GM12874 (cell line): ENCODE data around the gene CEACAM19.

Experiments
- TF ChIP-seq, protein P1 (sequence below): IDR thresholded peaks from 2 replicates; pipeline ENCODE4 v1.5.1; 2011; ENCODE audit warnings: low read depth, mild to moderate bottlenecking, control low read depth, low read length, moderate library complexity; ENCODE audit not compliant: insufficient read depth

Gene CEACAM19

GRCh38 chr19:44722131-44723121 is 51.1 kb downstream of the CEACAM19 start:
- TF ChIP-seq, protein P1, sequence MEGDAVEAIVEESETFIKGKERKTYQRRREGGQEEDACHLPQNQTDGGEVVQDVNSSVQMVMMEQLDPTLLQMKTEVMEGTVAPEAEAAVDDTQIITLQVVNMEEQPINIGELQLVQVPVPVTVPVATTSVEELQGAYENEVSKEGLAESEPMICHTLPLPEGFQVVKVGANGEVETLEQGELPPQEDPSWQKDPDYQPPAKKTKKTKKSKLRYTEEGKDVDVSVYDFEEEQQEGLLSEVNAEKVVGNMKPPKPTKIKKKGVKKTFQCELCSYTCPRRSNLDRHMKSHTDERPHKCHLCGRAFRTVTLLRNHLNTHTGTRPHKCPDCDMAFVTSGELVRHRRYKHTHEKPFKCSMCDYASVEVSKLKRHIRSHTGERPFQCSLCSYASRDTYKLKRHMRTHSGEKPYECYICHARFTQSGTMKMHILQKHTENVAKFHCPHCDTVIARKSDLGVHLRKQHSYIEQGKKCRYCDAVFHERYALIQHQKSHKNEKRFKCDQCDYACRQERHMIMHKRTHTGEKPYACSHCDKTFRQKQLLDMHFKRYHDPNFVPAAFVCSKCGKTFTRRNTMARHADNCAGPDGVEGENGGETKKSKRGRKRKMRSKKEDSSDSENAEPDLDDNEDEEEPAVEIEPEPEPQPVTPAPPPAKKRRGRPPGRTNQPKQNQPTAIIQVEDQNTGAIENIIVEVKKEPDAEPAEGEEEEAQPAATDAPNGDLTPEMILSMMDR: no peak

DNA sequence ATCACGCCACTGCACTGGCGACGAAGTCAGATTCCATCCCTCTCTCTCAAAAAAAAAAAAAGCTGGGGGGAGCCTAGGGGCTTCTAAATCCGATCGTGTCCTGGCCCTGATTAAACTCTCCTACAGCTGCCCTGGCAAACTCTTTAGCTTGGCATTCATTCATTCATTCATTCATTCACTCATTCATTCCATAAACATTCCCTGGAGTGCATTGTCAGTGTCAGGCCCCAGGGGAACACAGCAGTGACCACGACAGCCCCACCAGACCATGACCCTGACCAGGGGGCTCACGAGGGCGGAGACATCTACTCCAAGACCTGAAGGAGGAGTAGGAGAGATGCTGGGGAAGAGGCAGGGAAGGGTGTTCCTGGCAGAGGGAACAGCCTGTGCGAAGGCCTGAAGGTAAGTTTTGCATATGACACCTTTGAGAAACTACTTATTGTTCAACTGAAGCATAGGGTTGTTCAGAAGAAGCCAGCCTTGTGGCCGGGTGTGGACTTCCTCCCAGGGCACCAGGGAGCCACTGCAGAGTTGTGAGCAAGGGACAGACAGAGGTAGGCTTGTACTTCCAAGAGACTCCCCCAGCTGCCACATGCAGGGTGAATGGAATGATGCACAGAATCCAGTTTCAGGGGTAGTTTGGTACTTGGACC is 52.1 kb downstream of the CEACAM19 start:
- TF ChIP-seq, protein P1: no peak

DNA sequence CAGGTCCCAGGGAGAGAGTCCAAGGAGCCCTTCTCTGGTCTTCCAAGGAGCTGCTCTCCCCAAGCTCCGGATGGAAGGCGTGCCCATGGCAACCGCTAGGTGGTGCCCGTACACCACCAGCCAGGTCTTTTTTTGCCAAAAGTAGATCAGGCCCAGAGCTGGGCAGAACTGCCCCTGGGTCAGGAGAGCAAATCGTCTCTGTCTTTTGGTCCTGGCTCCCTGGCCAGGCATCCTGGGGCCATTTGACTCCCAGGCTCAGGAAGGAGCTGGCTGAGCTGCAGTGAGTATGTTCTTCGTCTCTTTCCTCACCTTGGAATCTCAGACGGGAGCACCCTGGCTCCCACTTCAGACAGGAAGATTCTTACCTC is 52.7 kb downstream of the CEACAM19 start:
- TF ChIP-seq, protein P1: peak; percentile 99

DNA sequence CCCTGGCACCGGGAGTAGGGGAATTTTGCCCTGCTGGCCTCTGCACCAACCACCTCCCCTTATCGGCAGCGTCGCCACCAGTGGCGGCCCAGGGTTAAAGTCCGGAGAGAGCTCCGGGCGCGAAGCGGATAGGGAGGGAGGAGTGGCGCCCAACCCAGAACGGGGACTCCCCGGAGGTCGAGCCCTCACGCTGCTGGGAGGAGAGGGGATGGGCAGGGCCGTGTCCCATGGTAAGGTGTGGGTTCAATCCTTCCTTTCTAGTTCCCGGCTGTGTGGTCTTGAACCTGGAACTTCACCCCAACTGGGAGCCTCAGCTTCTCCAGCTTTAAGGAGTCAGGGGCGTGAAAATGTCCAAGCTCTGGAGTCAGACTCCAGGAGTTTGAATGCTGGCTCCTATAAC is 54.0 kb downstream of the CEACAM19 start:
- TF ChIP-seq, protein P1: no peak

GRCh38 chr19:44725684-44726083 is 54.4 kb downstream of the CEACAM19 start:
- TF ChIP-seq, protein P1: no peak

GRCh38 chr19:44726465-44726864 is 55.2 kb downstream of the CEACAM19 start:
- TF ChIP-seq, protein P1: no peak

DNA sequence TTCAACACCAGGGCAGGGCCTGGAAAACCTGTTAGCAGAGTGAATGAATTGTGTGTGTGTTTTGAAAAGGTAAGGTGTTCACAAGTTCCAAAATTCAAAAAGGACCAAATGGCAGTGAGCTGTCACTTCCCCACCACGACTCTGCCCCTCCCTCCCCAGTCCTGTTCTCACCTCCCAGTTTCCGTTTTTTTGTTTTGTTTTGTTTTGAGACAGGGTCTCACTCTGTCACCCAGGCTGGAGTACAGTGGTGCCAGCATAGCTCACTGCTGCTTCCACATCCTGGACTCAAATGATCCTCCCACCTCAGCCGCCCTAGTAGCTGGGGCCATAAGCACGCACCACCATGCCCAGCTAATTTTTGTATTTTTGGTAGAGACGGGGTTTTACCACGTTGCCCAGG is 56.9 kb downstream of the CEACAM19 start:
- TF ChIP-seq, protein P1: no peak
